Activated naive CD8-positive, alpha-beta T cell treated with anti-CD3 and anti-CD28 coated beads for 36 hours (primary cell): ENCODE results near the gene PRDM10. TPM values are rescaled to one million over a fixed set of nuclear protein-coding genes. Genes with fewer than 3 reads are reported as not detected.

Source experiments
- total RNA-seq, 2 experiments: library from RNA; stranded (reverse); gene quantifications; one replicate each; pipeline ENCODE4 v1.2.3, GENCODE V29; 2021

The PRDM10 gene
- total RNA-seq, 2 experiments from 2014 or later: 10.7 to 11.0 TPM

Other genes starting within 250 kb of the PRDM10 start
- gene TMEM45B, start 187.0 kb downstream of the PRDM10 start, total RNA-seq: under 1 TPM; 0.58 to 0.64 TPM
- 10 to 100 TPM; 33.1 to 33.2 TPM for gene NFRKB, start 107.3 kb downstream of the PRDM10 start, total RNA-seq
- gene APLP2, start 67.1 kb upstream of the PRDM10 start, total RNA-seq: 10 to 100 TPM; 26.5 to 29.7 TPM
- under 1 TPM; 0.14 to 0.48 TPM for gene ST14, start 156.9 kb upstream of the PRDM10 start, total RNA-seq